Stimulated activated CD4-positive, alpha-beta T cell treated with anti-CD3 and anti-CD28 coated beads, TNF-alpha, amount 100 ng/mL, for 24 hours (primary cell): Measurements from ENCODE around the gene MAPT.
"Not testable (repeated sequence)": the region's sequence is repeated elsewhere in the genome, so short reads cannot be mapped to it uniquely, and the experiment has no call there.

Experiments
- DNase-seq, 3 experiments: peaks; one replicate each; pipeline ENCODE4 v3.0.0-alpha.2; 2020; ENCODE audit warnings: low read depth in 3 of 3

Gene MAPT

GRCh38 chr17:45992175-45992574 is 97.8 kb downstream of the MAPT start:
- no peak for DNase-seq

- DNase-seq, result no peak
Observed at GRCh38 chr17:45992904-45993303, 98.5 kb downstream of the MAPT start.

GRCh38 chr17:45993962-45994627 is 99.7 kb downstream of the MAPT start:
- no peak for DNase-seq

- no peak for DNase-seq
Observed at GRCh38 chr17:45994987-45995386, 100.6 kb downstream of the MAPT start.

GRCh38 chr17:45995627-45996270 is 101.4 kb downstream of the MAPT start:
- DNase-seq, result no peak

GRCh38 chr17:45996282-45996937 is 102.1 kb downstream of the MAPT start:
- DNase-seq, result no peak

GRCh38 chr17:45997166-45997565 is 102.8 kb downstream of the MAPT start:
- no peak for DNase-seq

- no peak for DNase-seq
Observed at GRCh38 chr17:45997624-45998023, 103.3 kb downstream of the MAPT start.

GRCh38 chr17:45998987-45999899 is 104.9 kb downstream of the MAPT start, which contains the start of gene STH:
Gene STH, plus strand, starts transcription at chr17:45999250. Its CDS starts 30 bp downstream, at chr17:45999280.
- DNase-seq, result no peak

GRCh38 chr17:45999900-46000290 is 105.5 kb downstream of the MAPT start:
- DNase-seq, result no peak

- no peak for DNase-seq
Observed at GRCh38 chr17:46000292-46000691, 105.9 kb downstream of the MAPT start.

- DNase-seq, result no peak
Observed at GRCh38 chr17:46000757-46001156, 106.4 kb downstream of the MAPT start.

GRCh38 chr17:46001390-46002310 is 107.3 kb downstream of the MAPT start:
- no peak for DNase-seq

- DNase-seq, result peak; percentile 52 to 68 (median 61)
Observed at GRCh38 chr17:46002311-46002972, 108.1 kb downstream of the MAPT start.

- no peak for DNase-seq
Observed at GRCh38 chr17:46002973-46003316, 108.6 kb downstream of the MAPT start.

GRCh38 chr17:46003907-46004748 is 109.8 kb downstream of the MAPT start:
- DNase-seq, result no peak

GRCh38 chr17:46006082-46006481 is 111.7 kb downstream of the MAPT start:
- DNase-seq, result not testable (repeated sequence)

GRCh38 chr17:46007461-46007965 is 113.2 kb downstream of the MAPT start:
- no peak for DNase-seq

GRCh38 chr17:46008591-46008990 is 114.2 kb downstream of the MAPT start:
- DNase-seq, result no peak
